ENCODE measurements around the gene RPL23.

Gene RPL23

GRCh38 chr17:38853292-38854219, at the start of gene RPL23:
TSS of gene RPL23 (minus strand) at chr17:38853721. CDS start at chr17:38853710, 11 bp downstream.
- DNase-seq = peak; percentile 87

- DNase-seq = no peak
These were observed 47.6 kb upstream of the RPL23 start for GRCh38 chr17:38900978-38901656.

DNA sequence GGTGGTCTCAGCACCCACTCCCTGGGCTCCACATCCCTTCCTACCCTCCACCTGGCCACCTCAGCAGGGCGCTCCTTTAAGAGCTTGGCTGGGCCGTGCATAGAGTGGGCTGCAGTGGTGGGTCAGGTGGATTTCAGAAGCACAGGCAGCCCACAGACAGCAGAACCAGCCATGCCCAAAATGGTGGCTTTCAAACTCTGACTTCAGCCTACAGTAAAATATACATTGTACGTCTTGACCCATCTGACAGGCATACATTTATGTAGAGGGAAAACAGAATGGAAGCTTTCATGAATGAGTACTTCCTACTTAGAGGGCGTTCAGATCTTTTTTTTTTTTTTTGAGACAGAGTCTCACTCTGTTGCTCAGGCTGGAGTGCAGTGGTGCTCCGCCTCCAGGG, 45.9 kb upstream of the RPL23 start:
- no peak for DNase-seq

- no peak for DNase-seq
These were observed 45.4 kb upstream of the RPL23 start for GRCh38 chr17:38898812-38899348.

DNA sequence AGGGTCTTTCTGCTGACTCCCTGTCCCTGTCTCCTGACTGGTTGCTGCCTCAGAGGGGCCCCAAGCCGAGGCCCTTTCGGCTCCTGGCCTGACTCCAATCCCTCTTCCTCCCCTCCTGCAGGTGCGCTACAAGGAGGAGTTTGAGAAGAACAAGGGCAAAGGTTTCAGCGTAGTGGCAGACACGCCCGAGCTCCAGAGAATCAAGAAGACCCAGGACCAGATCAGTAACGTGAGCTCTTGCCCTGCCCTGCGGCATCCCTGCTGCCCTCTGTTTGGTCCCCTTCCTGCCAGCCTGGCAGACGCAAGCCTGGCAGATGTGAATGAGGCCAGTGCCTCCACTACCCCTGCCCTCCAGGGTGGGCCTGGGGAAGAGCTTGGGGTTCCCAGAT, 44.8 kb upstream of the RPL23 start:
- no peak for DNase-seq

GRCh38 chr17:38897671-38898290, 44.3 kb upstream of the RPL23 start:
- DNase-seq = no peak

DNA sequence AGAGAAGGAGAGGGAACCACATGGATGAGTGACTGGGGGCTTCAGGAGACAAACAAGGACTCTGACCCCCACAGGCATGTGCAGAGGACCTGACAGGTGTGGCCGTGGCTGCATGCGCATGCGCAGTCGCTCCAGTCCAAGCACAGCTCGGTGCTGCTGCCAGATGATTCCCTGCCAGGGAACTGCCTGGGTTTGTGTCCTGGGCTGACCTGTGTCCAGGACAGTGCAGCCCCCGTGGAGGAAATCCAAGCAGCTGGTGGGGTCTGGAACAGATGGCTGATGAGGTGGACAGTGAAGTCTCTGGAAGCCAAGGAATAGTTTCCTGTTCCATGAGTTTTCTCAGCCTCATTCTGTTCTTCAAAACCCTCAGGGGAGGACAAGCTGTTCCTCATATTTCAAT, 43.7 kb upstream of the RPL23 start:
- no peak for DNase-seq

GRCh38 chr17:38896346-38896954, 42.9 kb upstream of the RPL23 start:
- DNase-seq = no peak

- no peak for DNase-seq
These were observed 40.8 kb upstream of the RPL23 start for GRCh38 chr17:38894276-38894675.

DNA sequence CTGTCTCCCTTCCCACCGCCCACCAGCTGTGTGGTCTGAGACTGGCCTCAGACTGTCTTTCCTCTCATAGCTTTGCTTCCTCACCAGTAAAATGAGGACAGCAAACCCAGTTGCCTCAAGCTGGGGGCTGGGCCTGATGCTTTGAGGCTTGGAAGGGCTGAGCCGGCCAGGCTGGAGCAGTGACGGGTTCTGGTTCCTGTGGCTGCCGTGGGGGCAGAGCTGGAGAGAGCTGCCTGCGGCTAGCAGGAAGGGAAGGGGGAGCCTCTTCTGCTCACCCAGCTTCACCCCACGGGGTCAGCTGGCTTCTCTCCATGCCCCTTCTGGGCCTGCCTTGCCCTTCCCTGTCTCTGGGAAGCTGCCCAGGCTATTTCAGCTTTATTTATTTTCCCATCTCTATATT, 40.1 kb upstream of the RPL23 start:
- DNase-seq = no peak

DNA sequence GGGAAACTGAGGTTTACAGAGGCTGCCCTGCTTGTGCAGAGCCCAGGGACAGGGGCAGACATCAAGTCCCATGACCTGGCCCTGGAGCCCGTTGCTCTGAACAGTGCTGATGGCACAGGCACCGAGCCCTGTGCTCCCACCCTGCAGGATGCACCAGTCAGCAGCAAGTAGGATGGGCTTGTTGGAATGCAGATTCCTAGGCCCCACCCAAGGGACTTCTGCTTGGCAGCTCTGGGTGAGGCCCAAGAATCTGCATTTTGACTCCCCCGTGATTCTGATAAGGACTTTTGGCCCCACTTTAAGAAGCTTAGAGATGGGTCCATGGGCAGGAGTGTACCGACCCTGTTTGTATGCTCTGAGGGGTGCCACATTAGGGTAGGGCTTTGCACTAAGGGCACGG, 39.6 kb upstream of the RPL23 start:
- DNase-seq = no peak

DNA sequence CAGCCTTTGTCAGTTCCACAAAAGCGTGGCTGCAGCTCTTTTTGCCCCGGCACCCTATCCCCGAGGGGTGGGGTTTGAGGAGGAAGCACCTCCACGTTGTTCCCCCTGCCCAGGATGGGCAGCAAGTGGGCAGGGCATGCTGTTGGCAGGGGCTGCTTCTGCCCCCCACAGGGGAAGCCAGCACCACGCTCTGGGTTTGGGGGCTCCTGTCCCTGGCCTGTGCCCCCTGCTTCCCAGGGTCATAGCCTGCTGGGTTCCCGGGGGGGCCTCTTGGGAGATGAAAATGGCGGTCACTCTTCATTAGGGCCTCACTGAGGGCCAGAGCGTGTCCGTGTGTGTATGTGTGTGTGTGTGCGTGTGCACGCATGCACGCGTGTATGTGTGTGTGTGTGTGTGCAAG, 39.1 kb upstream of the RPL23 start:
- DNase-seq = no peak

DNA sequence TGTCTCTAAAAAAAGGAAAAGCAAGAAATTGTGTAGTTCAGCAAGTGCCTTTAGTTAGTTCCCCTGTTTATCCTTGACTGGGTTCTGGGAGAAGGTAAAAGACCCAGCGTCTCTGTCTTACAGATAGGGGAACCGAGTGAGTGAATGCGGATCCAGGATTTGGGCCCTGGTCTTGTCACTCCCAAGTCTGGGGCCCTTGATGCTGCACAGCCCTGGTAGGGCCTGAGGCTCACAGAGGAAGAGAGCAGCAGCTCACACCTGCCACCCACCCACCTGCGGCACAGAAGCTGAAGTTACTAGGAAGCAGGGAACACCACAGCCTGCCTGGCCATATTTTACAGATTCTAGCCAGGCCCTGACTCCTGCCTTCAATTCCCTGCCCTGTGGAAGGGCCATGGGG, 38.6 kb upstream of the RPL23 start:
- DNase-seq = no peak

- no peak for DNase-seq
These were observed 37.9 kb upstream of the RPL23 start for GRCh38 chr17:38891441-38891840.

DNA sequence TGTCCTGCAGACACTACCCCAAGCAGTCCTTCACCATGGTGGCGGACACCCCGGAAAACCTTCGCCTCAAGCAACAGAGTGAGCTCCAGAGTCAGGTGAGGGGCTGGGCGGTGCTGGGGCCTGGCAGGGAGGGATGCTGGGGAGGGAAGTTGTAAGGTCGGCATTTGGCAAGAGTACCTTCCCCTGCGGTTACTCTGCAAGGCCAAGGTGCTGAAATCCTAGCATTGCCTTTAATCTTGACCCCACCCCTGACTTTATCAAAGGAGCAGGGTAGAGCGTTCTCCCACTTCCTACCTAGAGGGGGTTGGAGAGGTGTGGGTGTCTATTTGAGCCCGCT, 36.9 kb upstream of the RPL23 start:
- no peak for DNase-seq

GRCh38 chr17:38889745-38890409, 36.4 kb upstream of the RPL23 start:
- DNase-seq = no peak

GRCh38 chr17:38888842-38889241, 35.3 kb upstream of the RPL23 start:
- no peak for DNase-seq

GRCh38 chr17:38886643-38887010, 33.1 kb upstream of the RPL23 start:
- no peak for DNase-seq

GRCh38 chr17:38885728-38886642, 32.5 kb upstream of the RPL23 start:
- no peak for DNase-seq

DNA sequence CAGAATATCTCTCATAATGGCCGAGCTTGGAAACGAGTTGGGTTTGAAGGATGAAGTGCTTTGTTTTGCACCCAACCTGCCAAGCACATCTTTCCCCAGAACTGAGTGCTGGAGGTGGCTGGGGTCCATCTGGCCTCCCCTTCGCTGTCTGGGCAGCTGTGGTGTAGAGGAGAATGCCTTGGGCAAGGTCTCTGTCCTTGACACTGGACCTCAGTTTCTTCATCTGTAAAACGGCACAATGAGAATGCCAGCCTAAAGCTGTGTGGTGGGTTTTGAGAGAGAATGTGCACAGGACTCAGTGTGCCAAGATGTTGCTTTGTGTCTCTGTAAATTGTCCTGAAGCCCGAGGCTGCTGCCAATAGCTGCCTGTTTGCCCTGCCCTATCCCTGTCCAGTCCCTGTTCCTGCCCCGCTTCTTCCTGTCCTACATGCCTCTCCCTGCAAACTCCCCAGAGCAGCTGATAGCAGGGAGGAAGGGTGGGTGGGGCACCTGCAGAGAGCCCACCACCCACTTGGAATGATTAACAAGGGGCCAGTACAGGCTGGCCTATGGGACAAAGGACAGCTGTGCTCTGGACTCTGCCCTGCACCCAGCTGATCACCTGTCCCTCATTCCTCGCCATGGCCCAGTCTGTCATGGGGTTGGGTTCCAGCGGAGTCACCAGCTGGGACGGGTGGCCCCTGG, 31.7 kb upstream of the RPL23 start:
- no peak for DNase-seq

Measured in NCI-H2081 treated with DMSO at 0.1 percent for 48 hours (cell line).